NK-92 treated with Interleukin-12 subunit alpha and Interleukin-12 subunit beta, amount 100 ng/mL, for 24 hours (cell line): Measurements from ENCODE around the gene NECAP2.
"Not testable (repeated sequence)": the region's sequence is repeated elsewhere in the genome, so short reads cannot be mapped to it uniquely, and the experiment has no call there.

Experiments used
- DNase-seq: peaks from one replicate; lab custom pipeline; 2025; lab: John Stamatoyannopoulos, UW

Gene NECAP2

GRCh38 chr1:16461681-16462080, 21.2 kb downstream of the NECAP2 start:
- DNase-seq = no peak

DNA sequence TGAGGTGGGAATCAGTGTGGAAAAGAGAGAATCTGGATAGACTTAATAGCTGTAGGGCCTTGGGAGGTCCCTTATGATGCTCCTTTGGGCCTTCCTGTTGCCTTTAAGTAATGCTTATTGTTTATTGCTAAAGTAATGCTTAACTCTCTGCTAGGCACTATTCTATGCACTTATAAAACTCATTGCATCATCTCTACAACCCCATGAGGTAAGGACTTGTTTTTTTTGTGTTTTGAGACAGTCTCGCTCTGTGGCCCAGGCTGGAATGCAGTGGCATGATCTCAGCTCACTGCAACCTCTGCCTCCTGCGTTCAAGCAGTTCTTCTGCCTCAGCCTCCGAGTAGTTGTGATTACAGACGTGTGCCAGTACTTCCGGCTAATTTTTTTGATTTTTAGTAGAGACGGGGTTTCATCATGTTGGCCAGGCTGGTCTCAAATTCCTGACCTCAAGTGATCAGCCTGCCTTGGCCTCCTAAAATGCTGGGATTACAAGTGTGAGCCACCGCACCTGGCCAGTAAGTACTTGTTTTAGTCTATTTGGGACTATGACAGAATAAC, 22.3 kb downstream of the NECAP2 start:
- no peak for DNase-seq

- DNase-seq = no peak
Measured at GRCh38 chr1:16464917-16465625, 24.5 kb downstream of the NECAP2 start.

- no peak for DNase-seq
Measured at GRCh38 chr1:16468558-16468957, 28.0 kb downstream of the NECAP2 start.

- no peak for DNase-seq
Measured at GRCh38 chr1:16474166-16474800, 33.8 kb downstream of the NECAP2 start.

DNA sequence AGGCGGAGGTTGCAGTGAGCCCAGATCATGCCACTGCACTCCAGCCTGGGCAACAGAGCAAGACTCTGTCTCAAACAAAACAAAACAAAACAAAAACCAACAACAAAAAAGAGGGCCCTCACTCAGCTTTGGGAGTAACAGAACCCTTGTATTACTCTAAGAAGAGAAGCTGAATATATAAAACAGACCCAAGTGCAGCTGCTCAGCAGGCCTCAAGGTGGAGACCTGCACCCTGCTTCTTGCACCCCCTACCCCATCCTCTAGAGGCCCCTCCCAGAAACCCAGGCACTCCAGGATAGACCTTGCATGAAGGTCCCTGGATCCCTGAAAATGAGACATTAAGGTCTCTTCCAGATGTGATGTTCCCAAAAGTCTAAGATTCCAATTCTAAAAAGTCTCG, 34.4 kb downstream of the NECAP2 start:
- not testable (repeated sequence) for DNase-seq

DNA sequence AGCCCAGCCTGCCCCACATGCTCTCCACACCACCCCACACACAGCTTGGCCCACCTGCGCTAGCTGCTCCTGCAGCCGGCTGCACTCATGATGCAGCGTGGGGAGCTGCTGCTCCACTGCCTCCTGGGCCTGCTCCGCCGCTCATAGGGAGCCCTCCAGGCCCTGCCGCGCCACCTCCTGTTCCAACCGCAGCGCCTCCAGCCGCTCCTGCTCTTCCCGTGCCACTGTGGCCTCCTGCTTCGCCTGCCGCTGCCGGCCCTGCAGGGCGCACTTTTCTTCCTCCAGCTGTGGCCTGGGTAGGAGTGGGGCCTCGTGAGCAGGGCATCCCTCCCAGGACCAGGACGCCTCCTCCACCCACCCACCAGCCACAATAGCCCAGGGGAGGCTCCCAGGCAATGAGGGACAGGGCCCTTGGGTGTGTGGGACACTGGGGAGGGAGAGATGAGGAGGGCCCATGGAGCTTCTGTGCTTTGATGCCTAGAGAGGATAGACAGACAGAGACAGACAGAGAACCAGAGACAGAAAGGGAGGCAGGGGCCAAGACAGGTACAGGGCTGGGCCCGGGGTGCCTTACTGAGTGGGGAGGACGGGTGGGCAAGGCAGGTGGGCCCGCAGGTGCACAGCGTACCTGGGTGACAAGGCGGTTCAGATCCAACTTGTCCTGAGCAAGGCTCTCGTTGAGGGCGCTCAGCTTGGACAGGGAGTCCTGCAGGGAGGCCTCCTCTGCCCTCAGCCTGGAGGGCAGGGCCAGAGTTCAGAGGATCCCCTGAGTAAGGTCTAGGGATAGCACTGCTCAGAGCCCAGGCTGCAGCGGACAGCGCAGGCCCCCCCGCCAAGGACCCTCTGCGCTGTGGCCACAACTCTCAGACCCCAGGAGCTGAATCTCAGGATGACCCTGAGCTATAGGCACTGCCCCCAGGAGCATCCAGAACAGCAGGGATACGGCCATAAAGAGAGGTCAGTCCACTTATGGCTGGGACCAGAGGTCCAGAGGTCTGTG, 35.5 kb downstream of the NECAP2 start:
- DNase-seq = not testable (repeated sequence)

DNA sequence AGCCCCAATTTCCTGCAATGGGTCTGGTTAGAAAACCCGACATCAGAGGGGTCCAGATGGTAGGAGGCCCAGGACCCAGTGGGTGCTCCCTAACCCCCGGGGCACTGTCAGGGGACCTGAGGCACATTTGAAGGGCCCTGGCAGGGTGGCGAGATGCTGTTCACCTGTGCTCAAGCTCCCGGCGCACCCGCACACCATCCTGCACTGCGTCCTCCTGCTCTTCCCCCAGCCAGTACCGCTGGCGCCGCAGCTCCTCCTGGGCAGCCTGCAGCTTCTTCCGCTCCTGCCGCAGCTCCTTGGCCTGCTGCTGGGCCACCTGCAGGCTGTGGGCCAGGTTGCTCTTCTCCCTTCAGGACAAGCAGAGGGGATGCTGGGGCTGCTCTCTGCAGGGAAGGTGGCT, 37.6 kb downstream of the NECAP2 start:
- DNase-seq = no peak

DNA sequence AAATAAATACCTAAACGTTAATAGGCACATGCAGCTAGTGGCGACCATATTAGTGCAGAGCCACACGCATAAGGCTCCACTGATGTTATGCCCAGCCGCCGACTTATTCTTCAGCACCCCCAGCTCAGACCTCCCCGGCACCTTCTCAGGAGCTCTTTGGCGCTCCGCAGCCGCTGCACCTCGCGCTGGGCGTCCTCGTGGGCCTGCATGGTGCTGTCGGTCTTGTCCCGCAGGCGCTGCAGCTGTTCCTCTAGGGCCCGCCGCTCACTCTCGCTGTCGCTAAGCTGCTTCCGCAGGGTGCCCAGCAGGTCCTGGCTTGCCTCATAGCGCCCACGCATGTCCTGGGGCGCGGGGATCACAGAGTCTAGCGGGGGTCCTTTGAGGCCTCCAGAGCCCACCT, 42.6 kb downstream of the NECAP2 start:
- DNase-seq = not testable (repeated sequence)

DNA sequence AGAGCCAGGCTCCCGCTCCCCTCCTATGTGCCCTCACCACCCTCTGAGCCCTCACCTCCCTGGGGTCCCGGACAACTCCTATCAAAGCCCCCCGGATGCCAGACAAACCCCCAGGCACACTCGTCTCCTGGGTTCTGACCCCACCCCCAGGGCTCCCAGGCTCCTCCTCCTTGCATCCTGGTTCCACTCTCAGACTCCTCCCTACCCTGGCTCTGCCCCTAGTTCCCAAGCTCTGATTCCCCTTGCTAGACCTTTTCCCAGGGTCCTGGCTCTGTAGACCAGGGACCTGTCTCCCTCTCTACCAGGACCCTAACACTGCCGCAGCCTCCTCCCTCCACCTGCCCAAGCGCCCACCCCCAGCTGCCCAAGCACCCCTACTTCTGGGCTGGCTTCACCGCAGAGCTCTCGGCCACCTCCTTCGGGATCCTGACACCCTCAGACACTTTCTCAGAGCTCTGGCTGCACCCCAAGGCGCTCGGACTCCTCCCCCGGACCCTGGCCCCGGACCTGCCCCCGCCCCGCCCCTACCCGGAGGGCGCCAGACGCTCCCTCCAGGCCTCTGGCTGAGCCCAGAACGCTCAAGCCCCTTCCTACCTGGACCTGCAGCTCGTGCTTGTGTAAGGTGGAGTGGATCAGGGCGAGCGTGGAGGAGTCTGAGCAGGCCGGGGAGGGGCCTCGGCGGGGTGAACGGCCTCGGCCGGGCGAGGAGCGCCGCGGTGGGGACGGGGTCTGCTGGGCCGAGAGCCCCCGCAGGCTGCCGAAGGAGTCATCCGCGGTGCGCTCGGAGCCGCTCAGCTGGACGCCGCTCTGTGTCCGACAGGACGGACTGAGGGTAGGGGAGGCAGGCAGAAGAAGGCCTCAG, 43.3 kb downstream of the NECAP2 start:
- not testable (repeated sequence) for DNase-seq

- DNase-seq = no peak
Measured at GRCh38 chr1:16484501-16484835, 43.9 kb downstream of the NECAP2 start.

GRCh38 chr1:16484931-16485330, 44.4 kb downstream of the NECAP2 start:
- no peak for DNase-seq

- DNase-seq = not testable (repeated sequence)
Measured at GRCh38 chr1:16486316-16486715, 45.8 kb downstream of the NECAP2 start.

GRCh38 chr1:16487011-16487410, 46.5 kb downstream of the NECAP2 start:
- DNase-seq = not testable (repeated sequence)

DNA sequence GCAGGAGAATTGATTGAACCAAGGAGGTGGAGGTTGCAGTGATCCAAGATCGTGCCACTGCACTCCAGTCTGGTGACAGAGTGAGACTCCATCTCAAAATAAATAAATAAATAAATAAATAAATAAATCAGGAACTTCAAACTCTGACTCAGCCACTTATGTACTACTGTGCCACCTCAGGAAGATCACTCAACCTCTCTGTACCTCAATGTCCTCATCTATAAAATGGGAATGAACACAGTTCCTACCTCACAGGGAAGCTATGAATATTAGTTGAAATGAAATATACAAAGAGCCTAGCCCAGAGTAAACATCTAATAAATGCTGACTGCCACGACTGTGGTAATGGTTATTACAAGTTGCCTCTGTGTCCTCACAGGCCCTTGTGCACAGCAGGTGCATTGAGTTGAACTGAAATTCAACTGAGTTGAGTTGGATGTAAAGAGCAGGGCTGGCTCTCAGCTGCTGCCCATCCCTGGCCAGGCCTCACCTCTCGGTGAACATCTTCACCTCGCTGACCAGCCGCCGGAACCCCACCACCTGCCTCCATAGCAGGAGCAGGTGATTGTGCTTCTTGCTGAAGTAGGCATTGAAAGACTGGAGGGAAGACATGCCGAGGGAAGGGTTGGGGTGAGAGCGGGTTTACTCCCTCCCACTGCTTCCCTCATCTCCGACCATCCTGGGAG, 48.8 kb downstream of the NECAP2 start:
- not testable (repeated sequence) for DNase-seq

DNA sequence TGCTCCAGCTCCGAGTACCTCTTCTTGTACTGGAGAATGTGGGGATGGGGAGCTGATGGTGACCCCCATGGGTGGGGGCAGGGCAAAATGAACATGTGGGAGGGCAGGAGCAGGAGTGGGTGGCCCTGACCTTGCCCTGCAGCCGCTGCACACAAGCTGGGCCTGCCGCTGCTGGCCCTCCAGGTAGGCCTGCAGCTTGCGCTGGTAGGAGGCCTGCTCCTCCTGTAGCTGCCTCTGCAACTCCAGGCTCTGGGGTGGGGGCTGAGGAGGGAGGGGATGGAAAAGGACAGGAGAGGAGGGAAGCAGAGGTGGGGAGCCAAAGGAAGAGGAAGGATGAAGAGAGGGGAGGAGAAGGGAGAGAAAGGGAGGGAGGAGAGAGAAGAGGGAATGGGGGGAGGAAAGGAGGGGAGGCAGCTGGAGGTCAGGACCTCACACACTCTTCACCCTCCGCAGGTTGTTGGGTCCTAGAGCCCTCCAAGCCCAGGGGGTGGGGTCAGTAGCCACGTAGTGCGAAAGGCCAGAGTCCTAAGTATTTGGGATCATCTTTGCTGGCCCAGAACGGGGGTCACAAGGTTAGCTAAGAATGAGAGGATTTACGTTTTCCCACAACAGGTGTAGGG, 50.6 kb downstream of the NECAP2 start:
- no peak for DNase-seq

DNA sequence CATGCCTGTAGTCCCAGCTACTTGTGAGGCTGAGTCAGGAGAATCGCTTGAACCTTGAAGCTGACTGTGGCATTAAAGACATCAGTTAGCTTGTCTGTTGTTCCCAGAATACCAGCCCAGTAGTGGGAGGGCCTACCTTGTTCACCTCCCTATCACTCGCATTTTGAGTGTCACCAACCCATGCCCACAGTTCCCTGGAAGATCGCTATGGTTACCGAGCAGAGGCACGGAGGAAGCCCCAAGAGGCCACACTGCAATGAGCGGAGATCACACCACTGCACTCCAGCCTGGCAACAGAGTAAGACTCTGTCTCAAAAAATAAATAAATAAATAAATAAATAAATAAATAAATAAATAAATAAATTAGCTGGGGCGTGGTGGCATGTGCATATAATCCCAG, 52.4 kb downstream of the NECAP2 start:
- not testable (repeated sequence) for DNase-seq

GRCh38 chr1:16493731-16494130, 53.2 kb downstream of the NECAP2 start:
- DNase-seq = not testable (repeated sequence)

- not testable (repeated sequence) for DNase-seq
Measured at GRCh38 chr1:16497474-16497904, 57.0 kb downstream of the NECAP2 start.

GRCh38 chr1:16498047-16498446, 57.5 kb downstream of the NECAP2 start:
- not testable (repeated sequence) for DNase-seq
